Loucy (cell line): Measurements from ENCODE around the gene CUX1.

Source experiments
- CTCF ChIP-seq: fragments of 200-600 bp; sonication (generic); conservative IDR thresholded peaks from 2 replicates; pipeline ENCODE4 v1.5.1; 2014; ENCODE audit warnings: mild to moderate bottlenecking, antibody characterized with exemption, low read length
- EZH2phosphoT487 ChIP-seq: fragments of 200-600 bp; IDR thresholded peaks from 2 replicates; pipeline ENCODE4 v1.6.1; 2018; ENCODE audit warnings: antibody characterized with exemption, mild to moderate bottlenecking, moderate library complexity, borderline replicate concordance

DNA sequence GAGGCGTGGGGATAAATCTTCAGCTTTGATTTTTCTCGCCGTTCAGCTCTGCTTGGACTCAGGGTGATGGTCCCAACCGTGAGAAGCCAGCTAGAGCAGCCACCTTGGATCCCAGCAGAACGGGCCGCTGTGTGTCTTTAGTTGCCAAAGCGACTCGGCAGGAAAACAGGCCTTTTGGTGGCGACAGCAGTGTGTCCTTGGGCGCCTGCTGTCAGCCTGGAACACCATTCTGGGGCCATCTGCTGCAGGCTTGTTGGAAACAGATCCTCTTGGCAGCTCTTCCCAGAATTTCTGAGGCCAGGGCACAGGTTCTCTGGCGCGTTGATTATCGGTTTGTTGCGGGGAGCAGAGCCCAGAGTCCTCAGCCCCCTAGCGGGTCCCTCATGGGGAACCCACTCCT is 97.6 kb downstream of the CUX1 start:
- TF ChIP-seq CTCF, result no peak
- TF ChIP-seq EZH2phosphoT487, result no peak
